Pancreas (tissue), 10 donors: ENCODE data around the gene EEF1AKMT3. TPM values are rescaled to one million over a fixed set of nuclear protein-coding genes. Genes with fewer than 3 reads are reported as not detected.

Source experiments
- ATAC-seq, 4 donors: fragments of 200-7000 bp; cut with Tn5 transposase; one replicate each; pipeline versions ENCODE4 v1.8.0 to v1.9.1; 2020; ENCODE audit warnings: mild to moderate bottlenecking in 4 of 4, moderate library complexity in 4 of 4
- DNase-seq, 6 donors: peaks; one replicate each; pipeline ENCODE4 v3.0.0-alpha.2; 2020
- FAIRE-seq: peaks from 2 replicates; lab custom pipeline; 2012; peaks lifted over from hg19 to GRCh38; lab: Jason Lieb, UNC
- H3K27ac ChIP-seq, 4 donors: fragments of 200-600 bp; sonication (generic); 1 replicate in 3 of 4; 2 replicates in 1 of 4; pipeline versions ENCODE4 v1.5.0 to v1.8.0; 2020
- H3K27me3 ChIP-seq, 4 donors: fragments of 200-600 bp; one replicate each; pipeline ENCODE4 v1.8.0; 2021
- H3K36me3 ChIP-seq, 3 donors: fragments of 200-600 bp; sonication (generic) in 1 of 3; one replicate each; pipeline versions ENCODE4 v1.5.0 to v1.8.0; 2020 to 2021
- H3K4me1 ChIP-seq, 3 donors: fragments of 200-600 bp; one replicate each; pipeline ENCODE4 v1.8.0; 2021
- H3K4me3 ChIP-seq, 4 donors: fragments of 200-600 bp; sonication (generic) in 2 of 4; one replicate each; pipeline versions ENCODE4 v1.5.0 to v1.8.0; 2020 to 2021
- H3K9me3 ChIP-seq, 4 donors: fragments of 200-600 bp; one replicate each; pipeline ENCODE4 v1.8.0; 2021
- WGBS, 2 donors: extraction: QIAGEN DNeasy Blood & Tissue Kit; methylation state at CpG; one replicate each; pipeline ENCODE4 v1.1.7; 2013; 5-methylcytosine and 5-hydroxymethylcytosine counted together
- intact Hi-C, 3 donors: fragments of 100-400 bp; cut with DNase I; formaldehyde crosslinking; loops; one replicate each; pipeline versions ENCODE4 v1.11.1 to v1.14.2; 2022
- polyA plus RNA-seq, 2 donors: library from polyadenylated mRNA; stranded (reverse); fragments of 200-250 nt; gene quantifications; one replicate each; pipeline ENCODE4 v1.2.3, GENCODE V29; 2013
- total RNA-seq, 6 donors: library from RNA; stranded (reverse); fragmentation: NEBNext Ultra II Directional in 4 of 6; extraction: Animal tissue kit (Norgen Biotek cat#: 25700) in 4 of 6; gene quantifications; one replicate each; pipeline versions ENCODE4 v1.2.1 to v1.2.4, GENCODE V29; 2021 to 2023
- TF ChIP-seq, protein P1 (sequence below), 4 donors: fragments of 200-600 bp; sonication (generic) in 3 of 4; IDR thresholded peaks; one replicate each; pipeline versions ENCODE4 v1.5.0 to v1.8.0; 2021; ENCODE audit warnings: antibody characterized with exemption in 4 of 4
- donor health status: healthy with polysubstance abuse.
- donor health status: DM: no; HTN: no; CAD: no; lungs with moderate emphysema.
- donor health status: DM: no; HTN: no; CAD: no.
- donor health status: control.
- donor health status: control.
- donor health status: Bipolar disorder and iron deficiency.
- donor health status: DM: yes; HTN: yes; CAD: no.
- donor health status: DM: no; HTN: no; CAD: no.
- donor health status: DM: no; HTN: no; CAD: no.
- donor health status: DM: yes; HTN: yes; CAD: no.

Gene EEF1AKMT3
- total and polyA plus RNA-seq, 8 donors: 3.7 to 20.8 (median 14.4) TPM

- WGBS, 2 donors: 68 to 79% methylated on average over 4 of the region's 4 CpGs
Observed at GRCh38 chr12:57734591-57734990, 37.8 kb upstream of the EEF1AKMT3 start.

DNA sequence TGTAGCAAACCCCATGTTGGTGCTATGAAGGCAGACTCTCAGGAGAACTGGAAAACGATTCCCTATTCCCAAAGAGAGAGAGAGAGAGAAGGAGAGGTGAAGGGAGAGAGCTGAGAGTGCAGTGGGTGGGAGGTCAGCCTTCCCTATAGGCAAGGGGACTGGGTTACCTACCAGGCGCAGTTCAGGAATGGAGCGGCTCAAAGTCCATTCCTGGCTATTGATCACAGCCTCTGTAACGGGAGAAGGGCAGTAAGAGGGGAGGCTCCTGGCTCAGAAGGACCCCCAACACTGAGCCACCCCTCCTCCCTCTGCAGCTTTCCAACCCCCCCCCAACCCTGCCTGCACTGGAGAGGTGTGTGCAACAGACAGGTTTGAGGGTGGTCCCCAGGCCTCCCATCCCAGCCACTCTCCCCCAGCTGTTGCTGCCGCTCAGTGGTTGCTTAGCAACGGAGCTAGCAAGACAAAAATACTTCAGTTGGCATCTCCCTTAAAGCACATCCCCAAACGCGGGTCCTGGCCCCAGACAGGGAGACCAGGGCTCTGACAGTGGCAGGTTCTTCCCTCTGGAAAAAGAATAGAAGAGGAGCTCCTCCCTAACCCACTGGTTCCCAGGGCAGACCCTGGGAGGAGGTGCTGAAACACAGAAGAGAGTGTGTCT, 37.1 kb upstream of the EEF1AKMT3 start:
- no peak for FAIRE-seq
- Histone ChIP-seq H3K36me3 (no peaks in the 10 kb centered on the region), H3K27me3 (peaks cover 0 to 12% (median 0%) of the 10 kb centered on the region in 4 donors), H3K27ac (no peak overlapping the region), H3K4me1 (peaks cover 9 to 15% (median 13%) of the 10 kb centered on the region in 3 donors), H3K4me3 (no peak overlapping the region), H3K9me3 (no peaks in the 10 kb centered on the region)
- TF ChIP-seq, protein P1, sequence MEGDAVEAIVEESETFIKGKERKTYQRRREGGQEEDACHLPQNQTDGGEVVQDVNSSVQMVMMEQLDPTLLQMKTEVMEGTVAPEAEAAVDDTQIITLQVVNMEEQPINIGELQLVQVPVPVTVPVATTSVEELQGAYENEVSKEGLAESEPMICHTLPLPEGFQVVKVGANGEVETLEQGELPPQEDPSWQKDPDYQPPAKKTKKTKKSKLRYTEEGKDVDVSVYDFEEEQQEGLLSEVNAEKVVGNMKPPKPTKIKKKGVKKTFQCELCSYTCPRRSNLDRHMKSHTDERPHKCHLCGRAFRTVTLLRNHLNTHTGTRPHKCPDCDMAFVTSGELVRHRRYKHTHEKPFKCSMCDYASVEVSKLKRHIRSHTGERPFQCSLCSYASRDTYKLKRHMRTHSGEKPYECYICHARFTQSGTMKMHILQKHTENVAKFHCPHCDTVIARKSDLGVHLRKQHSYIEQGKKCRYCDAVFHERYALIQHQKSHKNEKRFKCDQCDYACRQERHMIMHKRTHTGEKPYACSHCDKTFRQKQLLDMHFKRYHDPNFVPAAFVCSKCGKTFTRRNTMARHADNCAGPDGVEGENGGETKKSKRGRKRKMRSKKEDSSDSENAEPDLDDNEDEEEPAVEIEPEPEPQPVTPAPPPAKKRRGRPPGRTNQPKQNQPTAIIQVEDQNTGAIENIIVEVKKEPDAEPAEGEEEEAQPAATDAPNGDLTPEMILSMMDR (IDR thresholded peaks at IDR 0.05): no peak
- peak in 1 of 4 donors; percentile 5 for ATAC-seq
- 2 to 12% methylated on average over 5 to 8 of the region's 8 CpGs for WGBS, 2 donors
- intact Hi-C loops: no loop called here
- DNase-seq: no peak

More at GRCh38 chr12:57734591-57734990, 37.8 kb upstream of the EEF1AKMT3 start:
- no peak overlapping the region for H3K27ac ChIP-seq
- H3K4me1 ChIP-seq: peaks cover 9 to 15% (median 13%) of the 10 kb centered on the region in 3 donors
- no peak overlapping the region for H3K4me3 ChIP-seq
- no peaks in the 10 kb centered on the region for H3K9me3 ChIP-seq
- peaks cover 0 to 12% (median 0%) of the 10 kb centered on the region in 4 donors for H3K27me3 ChIP-seq
- ATAC-seq (no peak), FAIRE-seq (no peak), DNase-seq (no peak)
- TF ChIP-seq, protein P1 (IDR thresholded peaks at IDR 0.05): no peak
- no peaks in the 10 kb centered on the region for H3K36me3 ChIP-seq
- intact Hi-C loops: no loop called here

- H3K9me3 ChIP-seq: no peaks in the 10 kb centered on the region
- 6 to 7% methylated on average over 47 to 49 of the region's 49 CpGs for WGBS, 2 donors
- peaks cover 9 to 15% (median 13%) of the 10 kb centered on the region in 3 donors for H3K4me1 ChIP-seq
- no peak for FAIRE-seq
- peak overlapping the region in 1 of 4 donors; percentile 14 for H3K4me3 ChIP-seq
- no peaks in the 10 kb centered on the region for H3K36me3 ChIP-seq
- TF ChIP-seq, protein P1 (IDR thresholded peaks at IDR 0.05): no peak
- DNase-seq: peak in 1 of 6 donors; percentile 69
- peaks cover 0 to 12% (median 0%) of the 10 kb centered on the region in 4 donors for H3K27me3 ChIP-seq
- intact Hi-C loops: no loop called here
- peak in 3 of 4 donors; percentile 55 to 57 (median 57) for ATAC-seq
- H3K27ac ChIP-seq: no peak overlapping the region
Observed at GRCh38 chr12:57735952-57736740, 36.3 kb upstream of the EEF1AKMT3 start.

DNA sequence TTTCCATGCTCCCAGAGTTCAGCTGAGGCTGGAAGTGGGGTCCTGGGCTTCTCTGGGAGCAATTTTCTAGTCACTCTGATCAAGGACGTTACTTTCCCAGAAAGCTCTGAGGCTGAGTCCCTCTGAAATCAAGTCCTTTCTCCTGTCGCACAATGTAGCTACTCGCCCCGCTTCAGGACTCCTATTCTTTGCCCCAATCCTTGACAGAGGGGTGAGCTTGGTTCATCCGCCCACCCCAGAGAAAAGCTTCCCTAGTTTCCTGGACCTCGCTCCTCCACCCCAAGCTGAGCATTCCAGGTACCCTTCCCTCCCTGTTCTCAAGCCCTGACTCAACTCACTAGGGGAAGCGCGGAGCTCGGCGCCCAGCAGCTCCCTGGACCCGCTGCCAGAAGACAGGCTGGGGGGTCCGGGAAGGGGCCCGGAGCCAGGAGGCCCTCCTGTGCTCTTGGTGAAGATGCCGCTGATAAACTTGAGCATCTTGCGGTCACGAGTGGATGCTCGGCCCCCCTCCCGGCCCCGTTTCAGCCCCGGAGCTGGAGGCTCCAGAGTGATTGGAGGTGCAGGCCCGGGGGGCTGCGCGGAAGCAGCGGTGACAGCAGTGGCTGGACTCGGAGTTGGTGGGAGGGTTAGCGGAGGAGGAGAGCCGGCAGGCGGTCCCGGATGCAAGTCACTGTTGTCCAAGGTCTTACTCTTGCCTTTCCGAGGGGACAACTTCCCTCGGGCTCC, 35.5 kb upstream of the EEF1AKMT3 start:
- H3K9me3 ChIP-seq: no peaks in the 10 kb centered on the region
- peak overlapping the region in 2 of 4 donors; percentile 32 to 42 for H3K4me3 ChIP-seq
- H3K27ac ChIP-seq: no peak overlapping the region
- WGBS, 2 donors: 5 to 11% methylated on average over 23 to 31 of the region's 31 CpGs
- H3K4me1 ChIP-seq: peaks cover 9 to 15% (median 13%) of the 10 kb centered on the region in 3 donors
- no peaks in the 10 kb centered on the region for H3K36me3 ChIP-seq
- ATAC-seq: no peak
- peak in 2 of 6 donors; percentile 57 to 83 for DNase-seq
- H3K27me3 ChIP-seq: peaks cover 0 to 12% (median 0%) of the 10 kb centered on the region in 4 donors
- intact Hi-C loops: no loop called here
- no peak for FAIRE-seq
- TF ChIP-seq, protein P1 (IDR thresholded peaks at IDR 0.05): no peak
